Measurements from ENCODE around the gene SPATA31D1. TPM values are rescaled to one million over a fixed set of nuclear protein-coding genes. Genes with fewer than 3 reads are reported as not detected.

SPATA31D1 gene
- total RNA-seq, 2 donors from 2014 or later = not detected

- 74 to 90% methylated on average over 3 of the region's 3 CpGs for WGBS, 2 donors
- H3K36me3 ChIP-seq (replicated peaks in 1 of 2; ENCODE audit: insufficient read depth in 1 of 2, low read depth in 2 of 2) = no peaks in the 10 kb centered on the region
- H3K4me1 ChIP-seq = no peaks in the 10 kb centered on the region
- no peak for TF ChIP-seq CTCF (IDR thresholded peaks at IDR 0.05)
- TF ChIP-seq POLR2A (IDR thresholded peaks at IDR 0.05) = no peak
- no peaks in the 10 kb centered on the region for H3K27me3 ChIP-seq
- H3K27ac ChIP-seq = no peak overlapping the region
- DNase-seq = no peak
- H3K9me3 ChIP-seq = no peaks in the 10 kb centered on the region
- H3K4me3 ChIP-seq = no peak overlapping the region
- no peak for ATAC-seq
- intact Hi-C loops (cut with DNase I) = no loop called here
Measured at GRCh38 chr9:81968026-81968425, 20.5 kb upstream of the SPATA31D1 start.

- intact Hi-C loops (cut with DNase I) = no loop called here
- TF ChIP-seq CTCF (IDR thresholded peaks at IDR 0.05) (no peak), POLR2A (IDR thresholded peaks at IDR 0.05) (no peak)
- H3K27me3 ChIP-seq = no peaks in the 10 kb centered on the region
- H3K9me3 ChIP-seq = no peaks in the 10 kb centered on the region
- no peaks in the 10 kb centered on the region for H3K4me1 ChIP-seq
- no peak for ATAC-seq
- no peaks in the 10 kb centered on the region for H3K36me3 ChIP-seq (replicated peaks in 1 of 2; ENCODE audit: insufficient read depth in 1 of 2, low read depth in 2 of 2)
- no peak for DNase-seq
- no peak overlapping the region for H3K4me3 ChIP-seq
- no peak overlapping the region for H3K27ac ChIP-seq
Measured at GRCh38 chr9:81969971-81970370, 18.6 kb upstream of the SPATA31D1 start.

- Histone ChIP-seq H3K27me3 (no peaks in the 10 kb centered on the region), H3K36me3 (replicated peaks in 1 of 2; ENCODE audit: insufficient read depth in 1 of 2, low read depth in 2 of 2) (no peaks in the 10 kb centered on the region), H3K27ac (no peak overlapping the region), H3K4me1 (no peaks in the 10 kb centered on the region), H3K4me3 (no peak overlapping the region), H3K9me3 (no peaks in the 10 kb centered on the region)
- TF ChIP-seq CTCF (IDR thresholded peaks at IDR 0.05) (no peak), POLR2A (IDR thresholded peaks at IDR 0.05) (no peak)
- no peak for ATAC-seq
- intact Hi-C loops (cut with DNase I) = no loop called here
- no peak for DNase-seq
Measured at GRCh38 chr9:81971727-81972126, 16.8 kb upstream of the SPATA31D1 start.

- DNase-seq (no peak), ATAC-seq (no peak)
- Histone ChIP-seq H3K4me3 (no peak overlapping the region), H3K4me1 (no peaks in the 10 kb centered on the region), H3K36me3 (replicated peaks in 1 of 2; ENCODE audit: insufficient read depth in 1 of 2, low read depth in 2 of 2) (no peaks in the 10 kb centered on the region), H3K9me3 (no peaks in the 10 kb centered on the region), H3K27ac (no peak overlapping the region), H3K27me3 (no peaks in the 10 kb centered on the region)
- intact Hi-C loops (cut with DNase I) = no loop called here
- WGBS, 2 donors = 53 to 60% methylated on average over 5 of the region's 5 CpGs
- TF ChIP-seq CTCF (IDR thresholded peaks at IDR 0.05) = no peak
- no peak for TF ChIP-seq POLR2A (IDR thresholded peaks at IDR 0.05)
Measured at GRCh38 chr9:81974764-81975163, 13.8 kb upstream of the SPATA31D1 start.

GRCh38 chr9:81976351-81976750 is 12.2 kb upstream of the SPATA31D1 start:
- no peaks in the 10 kb centered on the region for H3K9me3 ChIP-seq
- WGBS, 2 donors = 86 to 92% methylated on average over 11 of the region's 11 CpGs
- DNase-seq = no peak
- H3K27me3 ChIP-seq = no peaks in the 10 kb centered on the region
- no peak for ATAC-seq
- intact Hi-C loops (cut with DNase I) = no loop called here
- TF ChIP-seq POLR2A (IDR thresholded peaks at IDR 0.05) (no peak), CTCF (IDR thresholded peaks at IDR 0.05) (no peak)
- H3K4me1 ChIP-seq = no peaks in the 10 kb centered on the region
- no peak overlapping the region for H3K27ac ChIP-seq
- H3K4me3 ChIP-seq = no peak overlapping the region
- H3K36me3 ChIP-seq (replicated peaks in 1 of 2; ENCODE audit: insufficient read depth in 1 of 2, low read depth in 2 of 2) = no peaks in the 10 kb centered on the region
